ENCODE results near the gene RNF11.

Gene RNF11

GRCh38 chr1:51298322-51298705, 62.2 kb downstream of the RNF11 start:
- no peak for DNase-seq

- no peak for DNase-seq
Measured at GRCh38 chr1:51299185-51299885, 63.3 kb downstream of the RNF11 start.

GRCh38 chr1:51299981-51300670, 64.1 kb downstream of the RNF11 start:
- DNase-seq = no peak

GRCh38 chr1:51301152-51301843, 65.2 kb downstream of the RNF11 start:
- no peak for DNase-seq

- no peak for DNase-seq
Measured at GRCh38 chr1:51301844-51302162, 65.7 kb downstream of the RNF11 start.

GRCh38 chr1:51302270-51302669, 66.2 kb downstream of the RNF11 start:
- DNase-seq = no peak

- no peak for DNase-seq
Measured at GRCh38 chr1:51302746-51303145, 66.7 kb downstream of the RNF11 start.

- DNase-seq = no peak
Measured at GRCh38 chr1:51303315-51303714, 67.2 kb downstream of the RNF11 start.

GRCh38 chr1:51303751-51304251, 67.7 kb downstream of the RNF11 start:
- no peak for DNase-seq

- DNase-seq = no peak
Measured at GRCh38 chr1:51304360-51304759, 68.3 kb downstream of the RNF11 start.

GRCh38 chr1:51305371-51305823, 69.3 kb downstream of the RNF11 start:
- no peak for DNase-seq

- DNase-seq = no peak
Measured at GRCh38 chr1:51306950-51307349, 70.9 kb downstream of the RNF11 start.

- DNase-seq = no peak
Measured at GRCh38 chr1:51308636-51309035, 72.6 kb downstream of the RNF11 start.

GRCh38 chr1:51309291-51309690, 73.2 kb downstream of the RNF11 start:
- DNase-seq = no peak

- no peak for DNase-seq
Measured at GRCh38 chr1:51310871-51311613, 75.0 kb downstream of the RNF11 start.

- no peak for DNase-seq
Measured at GRCh38 chr1:51311826-51312225, 75.8 kb downstream of the RNF11 start.

GRCh38 chr1:51312718-51313117, 76.6 kb downstream of the RNF11 start:
- no peak for DNase-seq

GRCh38 chr1:51313268-51313852, 77.3 kb downstream of the RNF11 start:
- DNase-seq = no peak

GRCh38 chr1:51313961-51314777, 78.1 kb downstream of the RNF11 start:
- no peak for DNase-seq

GRCh38 chr1:51314974-51315373, 78.9 kb downstream of the RNF11 start:
- no peak for DNase-seq

- DNase-seq = no peak
Measured at GRCh38 chr1:51316113-51316845, 80.2 kb downstream of the RNF11 start.

GRCh38 chr1:51316846-51317120, 80.7 kb downstream of the RNF11 start:
- DNase-seq = no peak
